Left lung (tissue), 10 donors: ENCODE measurements around the gene CA14. TPM values are rescaled to one million over a fixed set of nuclear protein-coding genes. Genes with fewer than 3 reads are reported as not detected.
"Not testable (repeated sequence)": the region's sequence is repeated elsewhere in the genome, so short reads cannot be mapped to it uniquely, and the experiment has no call there.

Experiments
- ATAC-seq: fragments of 200-7000 bp; cut with Tn5 transposase; one replicate; pipeline ENCODE4 v1.9.1; 2020; ENCODE audit warnings: moderate library complexity
- DNase-seq, 4 donors: peaks; one replicate each; pipeline ENCODE4 v3.0.0-alpha.2; 2013 to 2020
- H3K27ac ChIP-seq, 2 donors: fragments of 200-600 bp; sonication (generic) in 1 of 2; one replicate each; pipeline versions ENCODE4 v1.5.0 to v1.8.0; 2020 to 2021
- H3K27me3 ChIP-seq, 2 donors: fragments of 200-600 bp; sonication (generic) in 1 of 2; one replicate each; pipeline versions ENCODE4 v1.5.0 to v1.8.0; 2020 to 2021
- H3K36me3 ChIP-seq, 2 donors: fragments of 200-600 bp; sonication (generic) in 1 of 2; one replicate each; pipeline versions ENCODE4 v1.5.0 to v1.8.0; 2020 to 2021
- H3K4me1 ChIP-seq, 2 donors: fragments of 200-600 bp; one replicate each; pipeline ENCODE4 v1.8.0; 2021
- H3K4me3 ChIP-seq, 2 donors: fragments of 200-600 bp; sonication (generic) in 1 of 2; one replicate each; pipeline versions ENCODE4 v1.5.0 to v1.8.0; 2020 to 2021; ENCODE audit warnings: mild to moderate bottlenecking in 1 of 2
- H3K9me3 ChIP-seq, 2 donors: fragments of 200-600 bp; sonication (generic) in 1 of 2; one replicate each; pipeline versions ENCODE4 v1.5.0 to v1.8.0; 2020 to 2021
- CTCF ChIP-seq, 2 donors: fragments of 200-600 bp; sonication (generic) in 1 of 2; IDR thresholded peaks; one replicate each; pipeline versions ENCODE4 v1.5.0 to v1.8.0; 2021; ENCODE audit warnings: antibody characterized with exemption in 2 of 2
- intact Hi-C, 2 donors: fragments of 100-400 bp; cut with DNase I; formaldehyde crosslinking; loops; one replicate each; pipeline versions ENCODE4 v1.11.2 to v1.14.2; 2022
- polyA plus RNA-seq, 6 donors: library from polyadenylated mRNA; unstranded; fragments of 120-200 nt; gene quantifications; one replicate each; pipeline ENCODE4 v1.2.1, GENCODE V29; 2013; ENCODE audit not compliant: insufficient read length in 6 of 6
- total RNA-seq, 2 donors: library from RNA; stranded (reverse); fragmentation: NEBNext Ultra II Directional; extraction: Animal tissue kit (Norgen Biotek cat#: 25700); gene quantifications; one replicate each; pipeline ENCODE4 v1.2.1, GENCODE V29; 2021
- donor health status: DM: no; HTN: yes; CAD: no.
- donor health status: DM: no; HTN: no; CAD: no.

Gene CA14
- total and polyA plus RNA-seq, 8 donors, result 0.18 to 5.7 (median 4.5) TPM

- intact Hi-C loops, result no loop called here
- Histone ChIP-seq H3K4me3 (peak overlapping the region; percentile 28 to 36), H3K27me3 (no peaks in the 10 kb centered on the region), H3K9me3 (no peaks in the 10 kb centered on the region), H3K27ac (peak overlapping the region; percentile 83 to 90), H3K4me1 (peaks cover 0 to 11% of the 10 kb centered on the region in 2 donors), H3K36me3 (no peaks in the 10 kb centered on the region)
- DNase-seq (peak; percentile 86 to 97 (median 96)), ATAC-seq (peak; percentile 99)
- TF ChIP-seq CTCF (IDR thresholded peaks at IDR 0.05), result no peak
These were observed 44.1 kb upstream of the CA14 start for GRCh38 chr1:150213170-150214098.

- H3K36me3 ChIP-seq, intact Hi-C loops, DNase-seq, H3K9me3 ChIP-seq, H3K27me3 ChIP-seq, ATAC-seq: not testable (repeated sequence)
- H3K4me1 ChIP-seq, result peaks cover 0 to 11% of the 10 kb centered on the region in 2 donors
- H3K4me3 ChIP-seq, result peak overlapping the region; percentile 28 to 36
- peak overlapping the region; percentile 83 to 90 for H3K27ac ChIP-seq
These were observed 43.3 kb upstream of the CA14 start for GRCh38 chr1:150214099-150214756.

- ATAC-seq, DNase-seq, intact Hi-C loops, H3K27me3 ChIP-seq, H3K9me3 ChIP-seq, H3K27ac ChIP-seq, H3K4me3 ChIP-seq: not testable (repeated sequence)
- peaks cover 0 to 11% of the 10 kb centered on the region in 2 donors for H3K4me1 ChIP-seq
- H3K36me3 ChIP-seq, result peaks cover 0 to 20% of the 10 kb centered on the region in 2 donors
These were observed 41.7 kb upstream of the CA14 start for GRCh38 chr1:150215855-150216254.

GRCh38 chr1:150221552-150221951 lies 36.0 kb upstream of the CA14 start:
- ATAC-seq, result peak; percentile 44
- intact Hi-C loops, result no loop called here
- Histone ChIP-seq H3K27me3 (no peaks in the 10 kb centered on the region), H3K36me3 (peaks cover 0 to 61% of the 10 kb centered on the region in 2 donors), H3K9me3 (no peaks in the 10 kb centered on the region), H3K27ac (no peak overlapping the region), H3K4me3 (no peak overlapping the region), H3K4me1 (peaks cover 0 to 3% of the 10 kb centered on the region in 2 donors)
- TF ChIP-seq CTCF (IDR thresholded peaks at IDR 0.05), result peak; percentile 33 to 45
- DNase-seq, result no peak

DNA sequence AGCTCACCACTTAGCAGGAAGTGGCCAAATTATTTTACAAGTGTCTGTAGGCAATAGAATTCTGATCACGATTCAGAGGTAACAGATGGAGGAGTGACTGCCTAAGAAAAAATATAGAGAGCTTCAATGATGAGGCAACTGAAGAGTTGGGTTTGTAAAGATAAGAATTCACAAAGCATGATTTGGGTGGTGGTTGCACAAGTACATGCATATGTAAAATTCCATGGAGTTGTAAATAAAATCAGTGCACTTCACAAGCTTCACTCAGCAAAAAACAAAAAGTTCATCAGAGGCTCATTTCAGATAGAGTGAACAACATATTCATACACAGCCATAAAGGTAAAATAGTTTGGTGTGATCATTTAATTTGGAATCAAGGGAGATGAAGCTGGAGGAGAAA lies 32.6 kb upstream of the CA14 start:
- ATAC-seq (no peak), DNase-seq (no peak)
- Histone ChIP-seq H3K4me3 (no peak overlapping the region), H3K27ac (no peak overlapping the region), H3K36me3 (peaks cover 0 to 80% of the 10 kb centered on the region in 2 donors), H3K9me3 (no peaks in the 10 kb centered on the region), H3K4me1 (peaks cover 0 to 3% of the 10 kb centered on the region in 2 donors), H3K27me3 (no peaks in the 10 kb centered on the region)
- intact Hi-C loops, result no loop called here
- no peak for TF ChIP-seq CTCF (IDR thresholded peaks at IDR 0.05)

GRCh38 chr1:150225546-150225945 lies 32.0 kb upstream of the CA14 start:
- Histone ChIP-seq H3K4me1 (peaks cover 0 to 3% of the 10 kb centered on the region in 2 donors), H3K27ac (no peak overlapping the region), H3K9me3 (no peaks in the 10 kb centered on the region), H3K36me3 (peaks cover 0 to 79% of the 10 kb centered on the region in 2 donors), H3K4me3 (no peak overlapping the region), H3K27me3 (no peaks in the 10 kb centered on the region)
- ATAC-seq (no peak), DNase-seq (no peak)
- TF ChIP-seq CTCF (IDR thresholded peaks at IDR 0.05), result no peak
- intact Hi-C loops, result no loop called here
